ENCODE results near the gene SERF2.
"Not testable (repeated sequence)": the region's sequence is repeated elsewhere in the genome, so short reads cannot be mapped to it uniquely, and the experiment has no call there.

Gene SERF2

GRCh38 chr15:43799945-43800285, 7.8 kb downstream of the SERF2 start, which contains the start of gene SERINC4:
TSS of gene SERINC4 (minus strand) at chr15:43800220. CDS start at chr15:43799986, 234 bp downstream.
- TF ChIP-seq CTCF (conservative IDR thresholded peaks at IDR 0.05; ENCODE audit: low read depth, low read length), result no peak
- H3K4me3 ChIP-seq (ENCODE audit: low read depth, low read length), result peak within 1 kb of the TSS; percentile 95
- DNase-seq (ENCODE audit: low read depth), result no peak

DNA sequence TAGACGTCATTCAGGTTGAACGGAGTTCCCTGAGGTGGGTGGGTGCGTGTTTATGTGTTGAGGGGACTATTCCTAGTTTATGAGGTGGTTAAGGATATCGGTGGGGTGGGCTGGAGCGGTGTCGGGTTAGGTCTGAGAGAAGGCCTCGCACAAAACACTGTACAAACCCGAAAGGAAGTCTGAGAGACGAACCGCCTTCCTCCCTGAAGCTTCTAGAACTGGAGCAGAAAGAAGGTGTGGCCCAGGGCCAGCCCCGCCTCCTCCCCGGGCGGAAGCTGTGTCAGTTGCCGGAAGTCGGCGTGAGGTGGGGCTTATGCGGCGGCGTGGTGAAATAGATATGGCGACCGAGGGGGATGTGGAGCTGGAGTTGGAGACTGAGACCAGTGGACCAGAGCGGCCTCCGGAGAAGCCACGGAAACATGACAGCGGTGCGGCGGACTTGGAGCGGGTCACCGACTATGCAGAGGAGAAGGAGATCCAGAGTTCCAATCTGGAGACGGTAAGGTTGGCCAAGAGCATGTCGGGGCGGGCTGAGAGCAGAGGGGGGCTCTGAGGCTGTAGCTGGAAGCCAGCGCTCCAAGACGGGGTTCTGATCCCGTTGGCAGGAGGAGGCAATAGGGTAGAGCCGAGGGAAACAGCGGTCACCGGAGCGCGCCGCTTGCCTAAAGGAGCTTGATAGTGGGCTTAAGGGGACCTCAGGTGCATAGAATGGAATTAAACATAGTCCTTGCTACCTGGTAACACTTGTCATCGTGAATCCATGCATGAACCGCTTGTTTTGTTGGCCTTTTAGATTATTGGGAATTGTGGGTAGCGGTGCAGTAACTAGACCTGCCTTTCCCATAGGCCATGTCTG, 8.4 kb downstream of the SERF2 start, which contains the start of gene HYPK:
Gene HYPK (plus strand): TSS at position 314 of the 856 bp plus-strand sequence. CDS start 24 bp downstream, at position 338.
- peak; percentile 93 for DNase-seq (ENCODE audit: low read depth)
- H3K4me3 ChIP-seq (ENCODE audit: low read depth, low read length), result peak within 1 kb of the TSS; percentile 95
- TF ChIP-seq CTCF (conservative IDR thresholded peaks at IDR 0.05; ENCODE audit: low read depth, low read length), result no peak

GRCh38 chr15:43802676-43803075, 10.6 kb downstream of the SERF2 start:
- H3K4me3 ChIP-seq (ENCODE audit: low read depth, low read length); DNase-seq (ENCODE audit: low read depth): not testable (repeated sequence)

DNA sequence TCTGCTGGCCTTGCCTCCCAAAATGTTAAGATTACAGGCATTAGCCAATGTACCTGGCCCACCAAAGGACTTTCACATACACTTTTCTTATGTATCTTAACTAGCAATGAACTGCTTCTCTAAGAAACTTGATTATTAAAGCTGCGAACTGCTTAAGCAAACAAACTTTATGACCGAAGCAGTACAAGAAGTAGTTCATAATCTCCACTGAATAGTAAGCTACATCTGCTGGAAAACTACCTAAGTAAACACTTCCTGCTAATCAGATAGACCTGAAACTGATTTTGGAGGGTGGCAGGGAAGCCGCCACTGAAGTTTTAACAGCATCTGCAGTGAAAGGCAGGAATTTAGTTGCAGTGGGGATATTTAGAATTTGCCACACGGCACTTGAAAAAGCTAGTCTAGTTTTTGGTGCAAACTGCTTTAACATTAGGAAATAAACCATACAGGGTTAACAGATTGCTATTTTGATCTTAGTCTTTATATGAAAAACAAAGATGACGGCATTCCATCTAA, 16.4 kb downstream of the SERF2 start:
- DNase-seq (ENCODE audit: low read depth), result no peak
- TF ChIP-seq CTCF (conservative IDR thresholded peaks at IDR 0.05; ENCODE audit: low read depth, low read length), result no peak
- H3K4me3 ChIP-seq (ENCODE audit: low read depth, low read length), result no peak overlapping the region

GRCh38 chr15:43808960-43809678, 17.0 kb downstream of the SERF2 start:
- DNase-seq (ENCODE audit: low read depth), result no peak
- no peak overlapping the region for H3K4me3 ChIP-seq (ENCODE audit: low read depth, low read length)
- no peak for TF ChIP-seq CTCF (conservative IDR thresholded peaks at IDR 0.05; ENCODE audit: low read depth, low read length)

DNA sequence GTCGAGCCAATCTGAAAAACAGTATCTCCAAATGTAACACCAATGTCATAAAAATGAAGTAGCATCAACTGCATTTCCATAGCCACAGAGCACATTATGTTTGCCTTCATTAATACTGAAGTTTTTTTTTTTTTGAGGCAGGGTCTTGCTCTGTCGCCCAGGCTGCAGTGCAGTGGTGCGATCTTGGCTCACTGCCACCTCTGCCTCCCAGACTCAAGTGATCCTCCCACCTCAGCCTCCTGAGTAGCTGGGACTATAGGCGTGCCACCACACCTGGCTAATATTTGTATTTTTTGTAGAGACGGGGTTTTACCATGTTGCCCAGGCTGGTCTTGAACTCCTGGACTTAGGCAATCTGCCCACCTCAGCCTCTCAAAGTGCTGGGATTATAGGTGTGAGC, 22.9 kb downstream of the SERF2 start:
- not testable (repeated sequence) for H3K4me3 ChIP-seq (ENCODE audit: low read depth, low read length); DNase-seq (ENCODE audit: low read depth)

DNA sequence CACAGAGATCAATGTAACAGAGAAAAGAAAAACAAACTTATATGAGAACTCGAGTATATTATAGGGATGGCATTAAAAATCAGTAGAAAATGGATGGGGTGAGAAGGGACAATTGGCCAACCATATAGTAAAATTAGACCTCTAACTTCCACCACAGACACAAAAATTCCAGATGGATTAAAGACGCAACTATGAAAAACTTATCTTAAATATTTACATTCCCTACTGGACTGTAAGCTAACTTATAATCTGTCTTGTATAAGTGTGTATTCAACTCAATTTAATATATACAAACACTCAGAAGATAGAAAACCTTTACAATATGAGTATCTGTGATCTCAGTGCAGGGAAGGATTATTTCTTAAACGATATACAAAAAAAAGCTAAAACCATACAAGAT, 29.4 kb downstream of the SERF2 start:
- TF ChIP-seq CTCF (conservative IDR thresholded peaks at IDR 0.05; ENCODE audit: low read depth, low read length), result no peak
- DNase-seq (ENCODE audit: low read depth), result no peak
- no peak overlapping the region for H3K4me3 ChIP-seq (ENCODE audit: low read depth, low read length)

Data from choroid plexus epithelial cell (primary cell).